Suprapubic skin (tissue), 4 donors: ENCODE measurements around the gene TMC8.

Source experiments
- CTCF ChIP-seq, 2 donors: fragments of 200-600 bp in 1 of 2; fragments of 450-650 bp in 1 of 2; sonication (generic) in 1 of 2; IDR thresholded peaks; one replicate each; pipeline ENCODE4 v1.5.1; 2016 to 2019; ENCODE audit warnings: antibody characterized with exemption in 2 of 2, mild to moderate bottlenecking in 1 of 2, moderate library complexity in 1 of 2
- EP300 ChIP-seq: sonication (generic); formaldehyde crosslinking; IDR thresholded peaks from one replicate; pipeline ENCODE4 v1.6.1; 2017; ENCODE audit warnings: antibody characterized with exemption
- POLR2A ChIP-seq, 2 donors: fragments of 450-650 bp; IDR thresholded peaks; one replicate each; pipeline ENCODE4 v1.6.1; 2017; ENCODE audit warnings: antibody characterized with exemption in 2 of 2, mild to moderate bottlenecking in 2 of 2, moderate library complexity in 2 of 2
- POLR2AphosphoS5 ChIP-seq, 3 donors: sonication (generic); formaldehyde crosslinking; IDR thresholded peaks; one replicate each; pipeline ENCODE4 v1.6.1; 2017; ENCODE audit warnings: antibody characterized with exemption in 3 of 3

GRCh38 chr17:78106211-78106610 is 24.4 kb upstream of the TMC8 start:
- no peak for TF ChIP-seq POLR2AphosphoS5 (IDR thresholded peaks at IDR 0.05)
- TF ChIP-seq POLR2A (IDR thresholded peaks at IDR 0.05), result no peak
- no peak for TF ChIP-seq CTCF (IDR thresholded peaks at IDR 0.05)
- no peak for TF ChIP-seq EP300
